ENCODE measurements around the gene TMEM269. TPM values are rescaled to one million over a fixed set of nuclear protein-coding genes. Genes with fewer than 3 reads are reported as not detected.

The TMEM269 gene
- total RNA-seq, 1 experiment from 2014 or later: 0.28 TPM

- H3K27me3 ChIP-seq (ENCODE audit: insufficient read depth, low read depth): no peaks in the 10 kb centered on the region
- intact Hi-C loops (cut with micrococcal nuclease; ENCODE audit: unreplicated experiment): no loop called here
- H3K4me2 ChIP-seq: no peak overlapping the region
- H3F3A ChIP-seq (ENCODE audit: insufficient read depth, low read depth): no peaks in the 10 kb centered on the region
- no peaks in the 10 kb centered on the region for H3K9me3 ChIP-seq (ENCODE audit: insufficient read depth, low read depth)
- no peaks in the 10 kb centered on the region for H3K36me3 ChIP-seq (ENCODE audit: low read depth)
- CTCF ChIA-PET: no interaction called here
- H3K9me2 ChIP-seq (ENCODE audit: insufficient read depth): no peaks in the 10 kb centered on the region
- H3K4me3 ChIP-seq: no peak overlapping the region
- no peak for TF ChIP-seq EZH2 (IDR thresholded peaks at IDR 0.05; ENCODE audit: low read depth)
- TF ChIP-seq CTCF (conservative IDR thresholded peaks at IDR 0.05): no peak
- no peak for DNase-seq
- no peaks in the 10 kb centered on the region for H3K4me1 ChIP-seq (replicated peaks; ENCODE audit: insufficient read depth)
- no peak overlapping the region for H2AFZ ChIP-seq
- no peaks in the 10 kb centered on the region for H3K79me2 ChIP-seq (ENCODE audit: low read depth)
- BruUV-seq (replicated peaks): no TSS peak
- POLR2A ChIA-PET (ENCODE audit: unreplicated experiment): no interaction called here
- no peaks in the 10 kb centered on the region for H4K20me1 ChIP-seq (ENCODE audit: insufficient read depth)
- H3K27ac ChIP-seq: no peak overlapping the region
These were observed 46.7 kb upstream of the TMEM269 start for GRCh38 chr1:42737986-42738677.

- H3K36me3 ChIP-seq (ENCODE audit: low read depth): no peaks in the 10 kb centered on the region
- H3K4me2 ChIP-seq: no peak overlapping the region
- intact Hi-C loops (cut with micrococcal nuclease; ENCODE audit: unreplicated experiment): no loop called here
- no peaks in the 10 kb centered on the region for H3F3A ChIP-seq (ENCODE audit: insufficient read depth, low read depth)
- no peaks in the 10 kb centered on the region for H3K9me3 ChIP-seq (ENCODE audit: insufficient read depth, low read depth)
- H4K20me1 ChIP-seq (ENCODE audit: insufficient read depth): no peaks in the 10 kb centered on the region
- no peak overlapping the region for H2AFZ ChIP-seq
- H3K79me2 ChIP-seq (ENCODE audit: low read depth): no peaks in the 10 kb centered on the region
- POLR2A ChIA-PET (ENCODE audit: unreplicated experiment): no interaction called here
- H3K27ac ChIP-seq: no peak overlapping the region
- no peaks in the 10 kb centered on the region for H3K4me1 ChIP-seq (replicated peaks; ENCODE audit: insufficient read depth)
- DNase-seq: no peak
- CTCF ChIA-PET: no interaction called here
- H3K4me3 ChIP-seq: no peak overlapping the region
- no peaks in the 10 kb centered on the region for H3K9me2 ChIP-seq (ENCODE audit: insufficient read depth)
- no peak for TF ChIP-seq EZH2 (IDR thresholded peaks at IDR 0.05; ENCODE audit: low read depth)
- no peak for TF ChIP-seq CTCF (conservative IDR thresholded peaks at IDR 0.05)
- no TSS peak for BruUV-seq (replicated peaks)
- H3K27me3 ChIP-seq (ENCODE audit: insufficient read depth, low read depth): no peaks in the 10 kb centered on the region
These were observed 46.0 kb upstream of the TMEM269 start for GRCh38 chr1:42738678-42739226.

- H3K79me2 ChIP-seq (ENCODE audit: low read depth): no peaks in the 10 kb centered on the region
- no peak for TF ChIP-seq CTCF (conservative IDR thresholded peaks at IDR 0.05)
- no peak for TF ChIP-seq EZH2 (IDR thresholded peaks at IDR 0.05; ENCODE audit: low read depth)
- H3K9me2 ChIP-seq (ENCODE audit: insufficient read depth): no peaks in the 10 kb centered on the region
- no peaks in the 10 kb centered on the region for H3K4me1 ChIP-seq (replicated peaks; ENCODE audit: insufficient read depth)
- no peaks in the 10 kb centered on the region for H3K9me3 ChIP-seq (ENCODE audit: insufficient read depth, low read depth)
- no peaks in the 10 kb centered on the region for H3F3A ChIP-seq (ENCODE audit: insufficient read depth, low read depth)
- H3K27me3 ChIP-seq (ENCODE audit: insufficient read depth, low read depth): no peaks in the 10 kb centered on the region
- intact Hi-C loops (cut with micrococcal nuclease; ENCODE audit: unreplicated experiment): no loop called here
- H3K27ac ChIP-seq: no peak within 1 kb of the TSS
- no peak within 1 kb of the TSS for H3K4me2 ChIP-seq
- no peaks in the 10 kb centered on the region for H4K20me1 ChIP-seq (ENCODE audit: insufficient read depth)
- H2AFZ ChIP-seq: no peak within 1 kb of the TSS
- H3K36me3 ChIP-seq (ENCODE audit: low read depth): no peaks in the 10 kb centered on the region
- no peak within 1 kb of the TSS for H3K4me3 ChIP-seq
- DNase-seq: no peak
- ChIA-PET CTCF (no interaction called here), POLR2A (ENCODE audit: unreplicated experiment) (no interaction called here)
- BruUV-seq (replicated peaks): no TSS peak
These were observed 44.8 kb upstream of the TMEM269 start, which contains the start of gene CLDN19 for GRCh38 chr1:42739753-42740700. Gene CLDN19 (minus strand): TSS chr1:42740236. CDS start chr1:42740063, 173 bp downstream.
